Measurements from ENCODE around the gene TPSG1. TPM values are rescaled to one million over a fixed set of nuclear protein-coding genes. Genes with fewer than 3 reads are reported as not detected.
"Not testable (repeated sequence)": the region's sequence is repeated elsewhere in the genome, so short reads cannot be mapped to it uniquely, and the experiment has no call there.

TPSG1 gene
- total RNA-seq, 1 donor = not detected

GRCh38 chr16:1260101-1260680 is 35.1 kb upstream of the TPSG1 start:
- no peaks in the 10 kb centered on the region for H3K4me1 ChIP-seq (ENCODE audit: insufficient read depth, low read length)
- H3K9me3 ChIP-seq (ENCODE audit: low read depth, low read length) = no peaks in the 10 kb centered on the region
- peaks cover 5% of the 10 kb centered on the region for H3K27me3 ChIP-seq (ENCODE audit: insufficient read depth, low read length)
- no peak overlapping the region for H3K4me3 ChIP-seq (ENCODE audit: low read length)

GRCh38 chr16:1259760-1260068 is 34.6 kb upstream of the TPSG1 start:
- no peaks in the 10 kb centered on the region for H3K4me1 ChIP-seq (ENCODE audit: insufficient read depth, low read length)
- peaks cover 5% of the 10 kb centered on the region for H3K27me3 ChIP-seq (ENCODE audit: insufficient read depth, low read length)
- no peaks in the 10 kb centered on the region for H3K9me3 ChIP-seq (ENCODE audit: low read depth, low read length)
- no peak overlapping the region for H3K4me3 ChIP-seq (ENCODE audit: low read length)

- Histone ChIP-seq H3K9me3 (ENCODE audit: low read depth, low read length) (no peaks in the 10 kb centered on the region), H3K27me3 (ENCODE audit: insufficient read depth, low read length) (peaks cover 5% of the 10 kb centered on the region), H3K4me3 (ENCODE audit: low read length) (no peak overlapping the region), H3K4me1 (ENCODE audit: insufficient read depth, low read length) (no peaks in the 10 kb centered on the region)
Measured at GRCh38 chr16:1258906-1259759, 34.1 kb upstream of the TPSG1 start.

GRCh38 chr16:1258225-1258600 is 33.1 kb upstream of the TPSG1 start:
- H3K4me1 ChIP-seq (ENCODE audit: insufficient read depth, low read length) = no peaks in the 10 kb centered on the region
- H3K27me3 ChIP-seq (ENCODE audit: insufficient read depth, low read length) = peaks cover 5% of the 10 kb centered on the region
- no peaks in the 10 kb centered on the region for H3K9me3 ChIP-seq (ENCODE audit: low read depth, low read length)
- no peak overlapping the region for H3K4me3 ChIP-seq (ENCODE audit: low read length)

- Histone ChIP-seq H3K27me3 (ENCODE audit: insufficient read depth, low read length) (peaks cover 5% of the 10 kb centered on the region), H3K9me3 (ENCODE audit: low read depth, low read length) (no peaks in the 10 kb centered on the region), H3K4me1 (ENCODE audit: insufficient read depth, low read length) (no peaks in the 10 kb centered on the region), H3K4me3 (ENCODE audit: low read length) (no peak overlapping the region)
Measured at GRCh38 chr16:1257561-1258224, 32.6 kb upstream of the TPSG1 start.

GRCh38 chr16:1256874-1257322 is 31.8 kb upstream of the TPSG1 start:
- H3K4me3 ChIP-seq (ENCODE audit: low read length) = no peak overlapping the region
- peaks cover 5% of the 10 kb centered on the region for H3K27me3 ChIP-seq (ENCODE audit: insufficient read depth, low read length)
- H3K4me1 ChIP-seq (ENCODE audit: insufficient read depth, low read length) = no peaks in the 10 kb centered on the region
- H3K9me3 ChIP-seq (ENCODE audit: low read depth, low read length) = no peaks in the 10 kb centered on the region

- not testable (repeated sequence) for H3K4me1 ChIP-seq (ENCODE audit: insufficient read depth, low read length); H3K27me3 ChIP-seq (ENCODE audit: insufficient read depth, low read length); H3K9me3 ChIP-seq (ENCODE audit: low read depth, low read length); H3K4me3 ChIP-seq (ENCODE audit: low read length)
Measured at GRCh38 chr16:1256296-1256873, 31.3 kb upstream of the TPSG1 start.

GRCh38 chr16:1255276-1256122 is 30.4 kb upstream of the TPSG1 start, which contains the start of gene TPSD1:
TSS of gene TPSD1 (plus strand) at chr16:1256069. CDS start at chr16:1256281, 212 bp downstream.
- H3K4me3 ChIP-seq (ENCODE audit: low read length); H3K27me3 ChIP-seq (ENCODE audit: insufficient read depth, low read length); H3K4me1 ChIP-seq (ENCODE audit: insufficient read depth, low read length); H3K9me3 ChIP-seq (ENCODE audit: low read depth, low read length): not testable (repeated sequence)

- not testable (repeated sequence) for H3K4me1 ChIP-seq (ENCODE audit: insufficient read depth, low read length); H3K27me3 ChIP-seq (ENCODE audit: insufficient read depth, low read length); H3K9me3 ChIP-seq (ENCODE audit: low read depth, low read length); H3K4me3 ChIP-seq (ENCODE audit: low read length)
Measured at GRCh38 chr16:1254821-1255220, 29.8 kb upstream of the TPSG1 start.

- H3K4me1 ChIP-seq (ENCODE audit: insufficient read depth, low read length); H3K4me3 ChIP-seq (ENCODE audit: low read length); H3K9me3 ChIP-seq (ENCODE audit: low read depth, low read length); H3K27me3 ChIP-seq (ENCODE audit: insufficient read depth, low read length): not testable (repeated sequence)
Measured at GRCh38 chr16:1253701-1254364, 28.8 kb upstream of the TPSG1 start.

GRCh38 chr16:1249031-1249755 is 24.1 kb upstream of the TPSG1 start:
- H3K9me3 ChIP-seq (ENCODE audit: low read depth, low read length); H3K4me3 ChIP-seq (ENCODE audit: low read length); H3K27me3 ChIP-seq (ENCODE audit: insufficient read depth, low read length): not testable (repeated sequence)
- peaks cover 14% of the 10 kb centered on the region for H3K4me1 ChIP-seq (ENCODE audit: insufficient read depth, low read length)

- peaks cover 14% of the 10 kb centered on the region for H3K4me1 ChIP-seq (ENCODE audit: insufficient read depth, low read length)
- not testable (repeated sequence) for H3K27me3 ChIP-seq (ENCODE audit: insufficient read depth, low read length); H3K4me3 ChIP-seq (ENCODE audit: low read length); H3K9me3 ChIP-seq (ENCODE audit: low read depth, low read length)
Measured at GRCh38 chr16:1247903-1248537, 23.0 kb upstream of the TPSG1 start.

- peaks cover 14% of the 10 kb centered on the region for H3K4me1 ChIP-seq (ENCODE audit: insufficient read depth, low read length)
- H3K9me3 ChIP-seq (ENCODE audit: low read depth, low read length) = no peaks in the 10 kb centered on the region
- H3K27me3 ChIP-seq (ENCODE audit: insufficient read depth, low read length) = peaks cover 3% of the 10 kb centered on the region
- H3K4me3 ChIP-seq (ENCODE audit: low read length) = no peak overlapping the region
Measured at GRCh38 chr16:1245452-1246020, 20.5 kb upstream of the TPSG1 start.
